ENCODE results near the gene KIAA0930.
"Not testable (repeated sequence)": the region's sequence is repeated elsewhere in the genome, so short reads cannot be mapped to it uniquely, and the experiment has no call there.

Gene KIAA0930

DNA sequence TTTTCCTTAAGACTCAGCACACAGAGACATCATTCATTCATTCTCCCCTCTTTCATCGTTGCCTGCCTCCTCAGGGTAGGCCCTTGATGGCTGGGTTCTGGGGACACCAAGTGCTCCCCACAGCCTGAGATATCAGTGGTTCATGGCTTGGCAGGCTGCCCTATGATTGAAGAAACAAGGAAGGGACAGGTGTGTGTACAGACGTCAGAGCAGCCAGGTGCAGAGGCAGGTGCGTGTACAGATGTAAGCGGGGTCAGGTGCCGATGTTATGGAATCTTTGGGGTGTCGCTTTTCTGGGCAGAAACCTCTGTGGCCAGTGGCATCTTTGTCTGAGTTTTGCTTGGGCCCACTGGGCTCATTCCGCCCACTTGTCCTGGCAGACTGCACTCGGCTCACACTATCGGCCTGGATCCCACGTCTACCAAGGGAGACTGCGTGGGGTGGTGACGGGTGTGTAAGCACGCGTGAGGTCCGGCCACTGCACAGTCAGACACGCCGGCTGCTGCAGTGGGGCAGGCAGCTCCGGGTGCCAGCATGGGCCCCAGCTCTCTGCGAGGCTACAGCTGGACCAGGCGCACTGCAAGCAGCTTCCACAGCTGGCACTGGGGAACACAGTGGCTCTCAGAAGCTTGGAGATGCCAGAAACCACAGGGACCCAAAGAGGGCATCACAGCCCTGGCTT is 20.9 kb upstream of the KIAA0930 start:
- FAIRE-seq (no peak), DNase-seq (ENCODE audit: insufficient read length, low spot score) (no peak)
- TF ChIP-seq, protein P1, sequence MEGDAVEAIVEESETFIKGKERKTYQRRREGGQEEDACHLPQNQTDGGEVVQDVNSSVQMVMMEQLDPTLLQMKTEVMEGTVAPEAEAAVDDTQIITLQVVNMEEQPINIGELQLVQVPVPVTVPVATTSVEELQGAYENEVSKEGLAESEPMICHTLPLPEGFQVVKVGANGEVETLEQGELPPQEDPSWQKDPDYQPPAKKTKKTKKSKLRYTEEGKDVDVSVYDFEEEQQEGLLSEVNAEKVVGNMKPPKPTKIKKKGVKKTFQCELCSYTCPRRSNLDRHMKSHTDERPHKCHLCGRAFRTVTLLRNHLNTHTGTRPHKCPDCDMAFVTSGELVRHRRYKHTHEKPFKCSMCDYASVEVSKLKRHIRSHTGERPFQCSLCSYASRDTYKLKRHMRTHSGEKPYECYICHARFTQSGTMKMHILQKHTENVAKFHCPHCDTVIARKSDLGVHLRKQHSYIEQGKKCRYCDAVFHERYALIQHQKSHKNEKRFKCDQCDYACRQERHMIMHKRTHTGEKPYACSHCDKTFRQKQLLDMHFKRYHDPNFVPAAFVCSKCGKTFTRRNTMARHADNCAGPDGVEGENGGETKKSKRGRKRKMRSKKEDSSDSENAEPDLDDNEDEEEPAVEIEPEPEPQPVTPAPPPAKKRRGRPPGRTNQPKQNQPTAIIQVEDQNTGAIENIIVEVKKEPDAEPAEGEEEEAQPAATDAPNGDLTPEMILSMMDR (IDR thresholded peaks at IDR 0.05; ENCODE audit: insufficient read depth, missing control alignments) = no peak

DNA sequence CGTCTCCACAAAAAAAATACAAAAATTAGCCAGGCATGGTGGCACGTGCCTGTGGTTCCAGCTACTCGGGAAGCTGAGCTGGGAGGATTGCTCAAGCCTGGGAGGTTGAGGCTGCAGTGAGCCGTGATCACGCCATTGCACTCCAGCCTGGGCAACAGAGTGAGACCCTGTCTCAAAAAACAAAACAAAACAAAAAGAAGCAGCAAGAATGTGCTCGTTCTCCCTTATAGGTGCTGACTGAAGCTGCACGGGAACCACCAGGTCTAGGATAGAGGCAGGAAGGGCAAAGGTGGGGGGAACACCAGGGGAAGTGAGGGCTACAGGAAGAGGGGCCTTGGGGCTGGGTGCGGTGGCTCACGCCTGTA is 19.7 kb upstream of the KIAA0930 start:
- DNase-seq (ENCODE audit: insufficient read length, low spot score); FAIRE-seq: not testable (repeated sequence)

DNA sequence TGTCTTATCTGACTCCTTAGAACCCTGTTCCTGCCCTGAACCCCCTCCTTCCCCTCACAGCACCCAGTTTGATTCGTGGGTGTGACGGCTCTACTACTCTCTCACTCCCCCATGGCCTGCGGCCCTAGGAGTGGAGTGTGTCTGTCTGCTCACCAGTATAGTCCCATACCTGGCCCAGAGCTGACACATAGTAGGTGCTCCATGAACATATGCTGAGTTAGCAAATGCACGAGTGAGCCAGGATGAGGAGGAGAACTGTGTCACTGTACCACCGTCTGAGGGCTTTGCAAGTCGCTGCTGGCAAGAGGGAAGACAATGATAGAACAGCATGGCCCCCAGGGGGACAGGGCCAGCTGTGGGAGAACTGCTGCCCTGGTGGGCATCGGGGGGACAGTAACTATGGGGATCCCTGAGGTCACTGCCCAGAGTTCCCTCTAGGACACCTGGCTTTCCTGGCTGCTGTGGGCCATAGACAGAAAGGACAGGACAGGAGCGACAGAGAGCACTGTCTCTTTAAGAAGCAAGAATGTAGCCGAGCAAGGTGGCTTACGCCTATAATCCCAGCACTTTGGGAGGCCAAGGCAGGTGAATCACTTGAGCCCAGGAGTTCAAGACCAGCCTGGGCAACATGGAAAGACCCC is 19.2 kb upstream of the KIAA0930 start:
- FAIRE-seq = no peak
- TF ChIP-seq, protein P1 (IDR thresholded peaks at IDR 0.05; ENCODE audit: insufficient read depth, missing control alignments) = no peak

DNA sequence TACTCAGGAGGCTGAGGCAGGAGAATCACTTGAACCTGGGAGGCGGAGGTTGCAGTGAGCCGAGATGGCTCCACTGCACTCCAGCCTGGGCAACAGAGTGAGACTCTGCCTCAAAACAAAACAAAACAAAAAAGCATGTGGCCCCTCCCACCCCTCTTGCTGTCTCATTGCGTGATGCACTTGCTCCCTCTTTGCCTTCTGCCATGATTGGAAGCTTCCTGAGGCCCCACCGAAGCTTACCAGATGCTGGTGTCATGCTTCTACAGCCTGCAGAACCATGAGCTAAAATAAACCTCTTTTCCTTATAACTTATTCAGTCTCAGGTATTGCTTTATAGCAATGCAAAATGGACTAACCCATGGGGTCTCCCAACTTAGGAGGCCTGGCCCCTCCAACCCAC is 17.2 kb upstream of the KIAA0930 start:
- FAIRE-seq; DNase-seq (ENCODE audit: insufficient read length, low spot score): not testable (repeated sequence)

More for the DNA sequence above, 19.2 kb upstream of the KIAA0930 start:
- DNase-seq (ENCODE audit: insufficient read length, low spot score) = no peak

DNA sequence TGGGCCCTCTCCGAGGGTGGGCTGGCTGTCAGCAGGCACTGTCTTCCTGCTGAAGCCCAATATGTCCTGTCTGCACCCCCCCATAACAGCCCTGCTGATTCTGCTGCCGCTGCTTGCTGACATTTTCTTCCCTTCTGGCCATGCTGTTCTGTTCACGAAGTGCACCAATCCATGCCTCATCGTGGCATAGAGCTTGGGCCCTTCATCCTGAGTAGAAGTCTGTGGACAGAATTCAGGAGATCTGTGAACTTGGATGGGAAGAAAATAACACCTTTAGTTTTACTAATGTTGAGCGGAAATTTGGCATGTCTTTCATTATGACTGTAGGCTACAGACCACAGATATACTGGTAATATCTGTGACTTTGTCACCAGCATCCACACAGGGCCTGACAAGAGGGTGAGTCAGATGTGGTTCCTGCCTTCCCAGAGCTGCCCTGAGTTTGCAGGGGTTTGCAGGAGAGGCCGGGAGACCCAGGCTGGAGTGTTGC is 14.1 kb upstream of the KIAA0930 start:
- no peak for FAIRE-seq
- TF ChIP-seq, protein P1 (IDR thresholded peaks at IDR 0.05; ENCODE audit: insufficient read depth, missing control alignments) = no peak

DNA sequence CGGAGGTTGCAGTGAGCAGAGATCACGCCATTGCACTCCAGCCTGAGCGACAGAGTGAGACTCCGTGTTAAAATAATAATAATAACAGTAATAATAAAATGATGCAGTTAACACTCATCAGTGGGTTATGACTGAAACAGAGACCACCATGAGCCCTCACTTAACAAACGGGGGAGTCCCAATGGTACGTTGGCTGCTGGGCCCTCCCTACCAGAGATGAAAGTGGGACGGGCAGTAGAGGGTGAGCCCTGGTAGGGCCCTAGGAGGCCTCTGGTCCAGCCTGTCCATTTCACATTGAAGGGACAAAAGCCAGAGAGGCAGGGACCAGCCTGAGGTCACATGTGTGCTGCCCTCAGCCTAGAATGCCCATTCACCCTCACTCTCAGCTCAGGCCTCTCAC is 13.7 kb upstream of the KIAA0930 start:
- TF ChIP-seq, protein P1 (IDR thresholded peaks at IDR 0.05; ENCODE audit: insufficient read depth, missing control alignments) = no peak
- no peak for FAIRE-seq
- no peak for DNase-seq (ENCODE audit: insufficient read length, low spot score)

More for the DNA sequence above, 14.1 kb upstream of the KIAA0930 start:
- no peak for DNase-seq (ENCODE audit: insufficient read length, low spot score)

DNA sequence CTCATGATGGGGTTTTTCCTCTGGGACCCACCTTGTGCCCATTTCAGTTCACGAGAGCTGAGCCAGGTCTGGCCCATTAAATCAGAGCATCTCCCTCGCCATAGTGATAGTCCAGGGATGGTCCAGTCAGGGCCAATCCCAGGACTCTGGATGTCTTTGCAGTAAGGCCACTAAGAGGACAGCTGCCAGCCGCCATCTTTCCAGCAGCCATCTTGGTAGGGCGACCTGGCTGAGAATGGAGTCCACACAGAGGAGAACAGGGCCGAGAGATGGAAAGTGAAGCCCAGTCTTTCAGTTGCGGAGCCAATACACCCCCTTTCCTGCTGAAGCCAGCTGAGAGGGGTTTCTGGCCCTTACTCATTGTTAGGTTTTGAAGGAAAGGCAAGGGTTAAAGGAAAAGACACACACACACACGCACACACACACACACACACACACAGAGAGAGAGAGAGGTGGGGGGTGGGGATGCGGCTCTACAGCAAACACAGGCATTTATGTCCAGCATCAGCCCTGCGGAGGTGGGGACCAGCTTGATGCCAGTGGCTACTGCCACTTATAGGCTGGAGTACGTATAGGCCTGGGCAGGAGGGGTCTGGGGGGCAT is 12.4 kb upstream of the KIAA0930 start:
- no peak for FAIRE-seq
- TF ChIP-seq, protein P1 (IDR thresholded peaks at IDR 0.05; ENCODE audit: insufficient read depth, missing control alignments) = no peak
- no peak for DNase-seq (ENCODE audit: insufficient read length, low spot score)

DNA sequence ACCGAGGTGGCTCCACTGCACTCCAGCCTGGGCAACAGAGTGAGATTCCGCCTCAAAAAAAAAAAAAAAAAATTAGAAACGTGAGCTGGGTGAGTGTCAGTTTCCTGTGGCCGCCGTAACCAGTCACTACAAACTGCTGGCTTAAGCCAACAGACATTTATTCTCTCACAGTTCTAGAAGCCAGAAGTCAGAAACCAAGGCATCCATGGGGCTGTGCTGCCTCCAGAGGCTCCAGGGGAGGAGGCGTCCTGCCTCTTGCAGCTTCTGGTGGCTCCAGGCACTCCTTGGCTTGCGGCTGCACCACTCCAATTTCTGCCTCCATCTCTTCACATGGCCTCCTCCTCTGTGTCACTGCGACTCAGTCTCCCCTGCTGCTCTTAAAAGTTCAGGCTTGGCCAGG is 11.1 kb upstream of the KIAA0930 start:
- TF ChIP-seq, protein P1 (IDR thresholded peaks at IDR 0.05; ENCODE audit: insufficient read depth, missing control alignments) = no peak
- no peak for FAIRE-seq
- no peak for DNase-seq (ENCODE audit: insufficient read length, low spot score)
